Esophagus muscularis mucosa (tissue), 4 donors: Measurements from ENCODE around the gene MB.

Source experiments
- EP300 ChIP-seq: sonication (generic); formaldehyde crosslinking; IDR thresholded peaks from one replicate; pipeline ENCODE4 v1.6.1; 2017; ENCODE audit warnings: antibody characterized with exemption
- POLR2A ChIP-seq: fragments of 450-650 bp; IDR thresholded peaks from one replicate; pipeline ENCODE4 v1.6.1; 2017; ENCODE audit warnings: antibody characterized with exemption, moderate library complexity, mild to moderate bottlenecking, low read depth
- POLR2AphosphoS5 ChIP-seq, 2 donors: sonication (generic); formaldehyde crosslinking; IDR thresholded peaks; one replicate each; pipeline ENCODE4 v1.6.1; 2017; ENCODE audit warnings: antibody characterized with exemption in 2 of 2
- TF ChIP-seq, protein P1 (sequence below), 3 experiments: fragments of 200-600 bp in 2 of 3; fragments of 450-650 bp in 1 of 3; sonication (generic) in 2 of 3; IDR thresholded peaks; one replicate each; pipeline ENCODE4 v1.5.1; 2017 to 2019; ENCODE audit warnings: antibody characterized with exemption in 3 of 3, mild to moderate bottlenecking in 2 of 3, moderate library complexity in 1 of 3

DNA sequence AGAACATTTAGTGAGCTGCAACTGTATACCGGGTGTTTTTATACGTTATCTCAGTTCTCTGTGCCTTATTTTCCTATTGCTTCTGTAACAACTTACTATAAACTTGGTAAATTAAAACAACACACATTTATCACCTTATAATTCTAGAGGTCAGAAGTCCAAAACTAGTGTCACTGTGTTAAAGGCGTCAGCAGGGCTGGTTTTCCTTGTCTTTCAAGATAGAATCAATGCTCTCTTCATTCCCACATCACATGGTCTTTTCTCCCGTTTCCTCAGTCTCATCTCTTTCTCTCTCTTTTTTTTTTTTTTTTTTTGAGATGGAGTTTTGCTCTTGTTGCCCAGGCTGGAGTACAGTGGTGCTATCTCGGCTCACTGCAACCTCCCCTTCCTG, 36.1 kb downstream of the MB start:
- TF ChIP-seq, protein P1, sequence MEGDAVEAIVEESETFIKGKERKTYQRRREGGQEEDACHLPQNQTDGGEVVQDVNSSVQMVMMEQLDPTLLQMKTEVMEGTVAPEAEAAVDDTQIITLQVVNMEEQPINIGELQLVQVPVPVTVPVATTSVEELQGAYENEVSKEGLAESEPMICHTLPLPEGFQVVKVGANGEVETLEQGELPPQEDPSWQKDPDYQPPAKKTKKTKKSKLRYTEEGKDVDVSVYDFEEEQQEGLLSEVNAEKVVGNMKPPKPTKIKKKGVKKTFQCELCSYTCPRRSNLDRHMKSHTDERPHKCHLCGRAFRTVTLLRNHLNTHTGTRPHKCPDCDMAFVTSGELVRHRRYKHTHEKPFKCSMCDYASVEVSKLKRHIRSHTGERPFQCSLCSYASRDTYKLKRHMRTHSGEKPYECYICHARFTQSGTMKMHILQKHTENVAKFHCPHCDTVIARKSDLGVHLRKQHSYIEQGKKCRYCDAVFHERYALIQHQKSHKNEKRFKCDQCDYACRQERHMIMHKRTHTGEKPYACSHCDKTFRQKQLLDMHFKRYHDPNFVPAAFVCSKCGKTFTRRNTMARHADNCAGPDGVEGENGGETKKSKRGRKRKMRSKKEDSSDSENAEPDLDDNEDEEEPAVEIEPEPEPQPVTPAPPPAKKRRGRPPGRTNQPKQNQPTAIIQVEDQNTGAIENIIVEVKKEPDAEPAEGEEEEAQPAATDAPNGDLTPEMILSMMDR (IDR thresholded peaks at IDR 0.05): no peak
- TF ChIP-seq POLR2AphosphoS5 (IDR thresholded peaks at IDR 0.05) (no peak), EP300 (no peak), POLR2A (no peak)
